Gastroesophageal sphincter (tissue), 4 donors: ENCODE data around the gene PRSS37. TPM values are rescaled to one million over a fixed set of nuclear protein-coding genes. Genes with fewer than 3 reads are reported as not detected.

ENCODE experiments used
- ATAC-seq: fragments of 150-250 bp; one replicate; pipeline ENCODE4 v1.9.1; 2016; ENCODE audit warnings: mild to moderate bottlenecking, moderate library complexity
- H3K27ac ChIP-seq, 4 donors: fragments of 200-600 bp; sonication (generic) in 3 of 4; 1 replicate in 3 of 4; 2 replicates in 1 of 4; pipeline ENCODE4 v1.5.1; 2016 to 2019
- H3K27me3 ChIP-seq: fragments of 200-600 bp; sonication (generic); one replicate; pipeline ENCODE4 v1.5.1; 2019
- H3K36me3 ChIP-seq, 2 donors: fragments of 200-600 bp; sonication (generic); one replicate each; pipeline ENCODE4 v1.5.1; 2019; ENCODE audit warnings: control low read depth in 1 of 2
- H3K4me1 ChIP-seq, 3 donors: fragments of 200-600 bp; sonication (generic); 1 replicate in 2 of 3; 2 replicates in 1 of 3; pipeline ENCODE4 v1.5.1; 2016 to 2019; ENCODE audit warnings: control low read depth in 2 of 3
- H3K4me3 ChIP-seq, 2 donors: fragments of 200-600 bp; sonication (generic); one replicate each; pipeline ENCODE4 v1.5.1; 2019; ENCODE audit warnings: mild to moderate bottlenecking in 1 of 2, moderate library complexity in 1 of 2
- H3K9me3 ChIP-seq, 3 donors: fragments of 200-600 bp; sonication (generic); one replicate each; pipeline ENCODE4 v1.5.1; 2017 to 2019; ENCODE audit warnings: control low read depth in 2 of 3
- EP300 ChIP-seq: sonication (generic); formaldehyde crosslinking; IDR thresholded peaks from one replicate; pipeline ENCODE4 v1.6.1; 2017; ENCODE audit warnings: antibody characterized with exemption, mild to moderate bottlenecking
- POLR2A ChIP-seq, 2 donors: fragments of 450-650 bp; IDR thresholded peaks; one replicate each; pipeline ENCODE4 v1.6.1; 2017; ENCODE audit warnings: antibody characterized with exemption in 2 of 2, mild to moderate bottlenecking in 2 of 2, moderate library complexity in 1 of 2
- POLR2AphosphoS5 ChIP-seq: sonication (generic); formaldehyde crosslinking; IDR thresholded peaks from one replicate; pipeline ENCODE4 v1.6.1; 2017; ENCODE audit warnings: antibody characterized with exemption
- WGBS, 2 donors: methylation state at CpG; one replicate each; pipeline ENCODE4 v1.1.5; 2018; ENCODE audit warnings: low coverage in 1 of 2; 5-methylcytosine and 5-hydroxymethylcytosine counted together
- total RNA-seq, 4 donors: library from RNA; depleted of rRNA; stranded (reverse); fragments of >200 nt; gene quantifications; one replicate each; pipeline ENCODE4 v1.1.0, GENCODE V29; 2016
- TF ChIP-seq, protein P1 (sequence below), 4 experiments: fragments of 200-600 bp in 2 of 4; fragments of 450-650 bp in 2 of 4; sonication (generic) in 1 of 4; IDR thresholded peaks; one replicate each; pipeline ENCODE4 v1.5.1; 2017 to 2019; ENCODE audit warnings: antibody characterized with exemption in 4 of 4, mild to moderate bottlenecking in 2 of 4, moderate library complexity in 2 of 4

The PRSS37 gene
- total RNA-seq, 4 donors from 2014 or later, result not detected

DNA sequence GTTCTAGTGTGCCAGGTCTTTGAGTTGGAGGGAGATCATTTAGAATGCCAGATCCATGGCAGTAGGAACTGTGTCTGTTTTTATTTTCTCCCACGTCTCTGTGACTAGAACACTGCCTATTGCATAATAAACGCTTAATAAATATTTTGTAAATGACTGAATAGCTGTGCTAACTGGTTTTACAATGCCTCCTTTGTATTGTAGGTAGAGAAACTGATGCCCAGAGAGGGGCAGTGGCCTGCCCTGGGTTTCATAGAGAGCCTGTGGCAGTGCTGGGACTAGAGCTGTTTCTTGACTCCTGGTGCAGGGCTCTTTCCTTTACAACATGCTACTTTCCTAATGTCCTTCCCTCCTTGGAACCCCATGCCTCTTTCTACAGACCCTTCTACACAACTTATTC, 48.8 kb downstream of the PRSS37 start:
- H3K4me3 ChIP-seq, result no peak overlapping the region
- WGBS, 2 donors, result 75% methylated on average over 2 of the region's 2 CpGs; no CpG with 5 or more reads in 1 of the 2 donors
- H3K27ac ChIP-seq, result no peak overlapping the region
- TF ChIP-seq POLR2AphosphoS5 (no peak), EP300 (no peak), POLR2A (IDR thresholded peaks at IDR 0.05) (no peak)
- TF ChIP-seq, protein P1, sequence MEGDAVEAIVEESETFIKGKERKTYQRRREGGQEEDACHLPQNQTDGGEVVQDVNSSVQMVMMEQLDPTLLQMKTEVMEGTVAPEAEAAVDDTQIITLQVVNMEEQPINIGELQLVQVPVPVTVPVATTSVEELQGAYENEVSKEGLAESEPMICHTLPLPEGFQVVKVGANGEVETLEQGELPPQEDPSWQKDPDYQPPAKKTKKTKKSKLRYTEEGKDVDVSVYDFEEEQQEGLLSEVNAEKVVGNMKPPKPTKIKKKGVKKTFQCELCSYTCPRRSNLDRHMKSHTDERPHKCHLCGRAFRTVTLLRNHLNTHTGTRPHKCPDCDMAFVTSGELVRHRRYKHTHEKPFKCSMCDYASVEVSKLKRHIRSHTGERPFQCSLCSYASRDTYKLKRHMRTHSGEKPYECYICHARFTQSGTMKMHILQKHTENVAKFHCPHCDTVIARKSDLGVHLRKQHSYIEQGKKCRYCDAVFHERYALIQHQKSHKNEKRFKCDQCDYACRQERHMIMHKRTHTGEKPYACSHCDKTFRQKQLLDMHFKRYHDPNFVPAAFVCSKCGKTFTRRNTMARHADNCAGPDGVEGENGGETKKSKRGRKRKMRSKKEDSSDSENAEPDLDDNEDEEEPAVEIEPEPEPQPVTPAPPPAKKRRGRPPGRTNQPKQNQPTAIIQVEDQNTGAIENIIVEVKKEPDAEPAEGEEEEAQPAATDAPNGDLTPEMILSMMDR (IDR thresholded peaks at IDR 0.05), result no peak
- no peaks in the 10 kb centered on the region for H3K27me3 ChIP-seq
- no peaks in the 10 kb centered on the region for H3K9me3 ChIP-seq
- H3K4me1 ChIP-seq, result no peaks in the 10 kb centered on the region
- H3K36me3 ChIP-seq, result peaks cover 0 to 21% of the 10 kb centered on the region in 2 donors
- ATAC-seq, result no peak

GRCh38 chr7:141789917-141790316, 51.4 kb downstream of the PRSS37 start, which contains the start of gene TAS2R5:
Gene TAS2R5, plus strand, starts transcription at chr7:141790217. Its CDS starts 145 bp downstream, at chr7:141790362.
- no peak within 1 kb of the TSS for H3K4me3 ChIP-seq
- no peaks in the 10 kb centered on the region for H3K4me1 ChIP-seq
- 79% methylated on average over 2 of the region's 5 CpGs; no CpG with 5 or more reads in 1 of the 2 donors for WGBS, 2 donors
- H3K9me3 ChIP-seq, result no peaks in the 10 kb centered on the region
- ATAC-seq, result no peak
- H3K36me3 ChIP-seq, result peaks cover 0 to 26% of the 10 kb centered on the region in 2 donors
- TF ChIP-seq, protein P1 (IDR thresholded peaks at IDR 0.05), result no peak
- no peak within 1 kb of the TSS for H3K27ac ChIP-seq
- H3K27me3 ChIP-seq, result no peaks in the 10 kb centered on the region

DNA sequence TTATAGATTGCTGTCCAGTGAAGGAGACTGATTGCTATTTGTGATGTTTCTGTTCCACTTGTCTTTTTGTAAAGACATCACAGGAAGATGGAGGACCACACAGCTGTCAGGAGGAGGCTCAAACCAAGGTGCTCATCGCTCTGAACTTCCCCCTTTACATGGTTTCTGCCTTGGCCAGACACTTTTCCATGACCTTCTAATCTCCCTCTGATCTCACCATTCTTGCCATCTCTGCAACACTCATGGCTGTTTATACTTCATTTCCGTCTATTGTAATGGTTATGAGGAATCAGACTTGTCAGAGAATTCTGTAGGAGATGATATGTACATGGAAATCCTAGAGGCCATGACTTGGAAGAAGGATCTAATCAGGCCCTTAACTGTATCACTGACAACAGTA, 53.0 kb downstream of the PRSS37 start:
- Histone ChIP-seq H3K36me3 (peaks cover 0 to 26% of the 10 kb centered on the region in 2 donors), H3K27ac (no peak overlapping the region), H3K4me1 (no peaks in the 10 kb centered on the region), H3K27me3 (no peaks in the 10 kb centered on the region), H3K9me3 (no peaks in the 10 kb centered on the region), H3K4me3 (no peak overlapping the region)
- no peak for ATAC-seq
- TF ChIP-seq, protein P1 (IDR thresholded peaks at IDR 0.05), result no peak
- WGBS, 2 donors, result 22 to 79% methylated on average over 1 to 2 of the region's 2 CpGs

Other genes with a start within 250 kb of the PRSS37 start
- 10 to 100 TPM; 17.1 to 21.9 (median 19.9) TPM for gene DENND11, start 139.3 kb downstream of the PRSS37 start, total RNA-seq
- not detected for gene WEE2, start 133.1 kb downstream of the PRSS37 start, total RNA-seq
- gene SSBP1, start 103.1 kb downstream of the PRSS37 start, total RNA-seq, result 100 to 1,000 TPM; 125 to 138 (median 131) TPM
- gene TAS2R3, start 77.4 kb downstream of the PRSS37 start, total RNA-seq, result 1 to 10 TPM in 2 of 4 donors, under 1 TPM in 1, not detected in 1; 0.62 to 4.2 (median 1.5) TPM
- gene TAS2R4, start 64.8 kb downstream of the PRSS37 start, total RNA-seq, result 1 to 10 TPM in 1 of 4 donors, under 1 TPM in 3; 0.15 to 2.8 (median 0.52) TPM
- 1 to 10 TPM in 2 of 4 donors, under 1 TPM in 2; 0.27 to 4.7 (median 0.91) TPM for gene TAS2R5, start 51.3 kb downstream of the PRSS37 start, total RNA-seq
- gene OR9A4, start 74.9 kb upstream of the PRSS37 start, total RNA-seq, result not detected
- gene CLEC5A, start 105.5 kb upstream of the PRSS37 start, total RNA-seq, result under 1 TPM in 3 of 4 donors, not detected in 1; 0.12 to 0.15 (median 0.13) TPM
- gene TAS2R38, start 132.3 kb upstream of the PRSS37 start, total RNA-seq, result not detected
- 1 to 10 TPM in 1 of 4 donors, under 1 TPM in 2, not detected in 1; 0.04 to 1.3 (median 0.10) TPM for gene MGAM, start 154.4 kb upstream of the PRSS37 start, total RNA-seq